ENCODE results near the gene AGXT.

The AGXT gene

DNA sequence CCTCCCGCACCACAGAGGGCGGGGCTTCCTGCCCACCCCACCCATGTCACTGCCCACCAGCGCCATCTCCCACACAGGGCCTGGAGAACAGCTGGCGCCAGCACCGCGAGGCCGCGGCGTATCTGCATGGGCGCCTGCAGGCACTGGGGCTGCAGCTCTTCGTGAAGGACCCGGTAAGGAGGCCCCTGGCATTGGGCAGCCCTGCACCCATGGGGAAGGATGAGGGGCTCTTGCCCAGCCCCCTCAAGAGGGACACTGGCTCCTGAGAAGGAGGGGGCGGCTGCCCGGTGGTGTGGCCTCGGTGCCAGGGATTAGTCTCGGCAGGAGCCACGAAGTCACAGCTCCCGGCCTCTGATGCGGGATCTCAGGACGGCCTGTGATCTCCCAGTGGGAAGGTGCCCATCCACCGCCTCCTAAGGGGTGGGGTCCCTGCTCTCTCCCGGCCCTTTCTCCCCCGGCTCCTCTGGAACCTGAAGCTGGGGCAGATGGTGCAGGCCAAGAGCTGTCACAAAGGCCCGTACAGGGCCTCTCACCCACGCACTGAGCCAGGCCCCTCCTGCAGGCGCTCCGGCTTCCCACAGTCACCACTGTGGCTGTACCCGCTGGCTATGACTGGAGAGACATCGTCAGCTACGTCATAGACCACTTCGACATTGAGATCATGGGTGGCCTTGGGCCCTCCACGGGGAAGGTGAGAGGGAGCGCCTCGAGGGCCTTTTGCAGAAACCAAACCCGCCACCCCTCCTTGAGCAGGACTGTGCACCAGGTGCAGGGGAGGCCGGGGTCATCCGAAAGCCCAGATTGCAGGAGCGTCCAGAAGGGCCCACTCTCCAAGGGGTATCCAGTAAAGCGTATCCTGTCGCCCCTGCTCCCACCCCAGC, 9.1 kb downstream of the AGXT start:
- ATAC-seq: no peak
- TF ChIP-seq ZNF70 (CRISPR knock-in tag; IDR thresholded peaks at IDR 0.05): no peak
- TF ChIP-seq ISL1 (CRISPR knock-in tag; IDR thresholded peaks at IDR 0.05): no peak
- TF ChIP-seq ZFP30 (CRISPR knock-in tag; IDR thresholded peaks at IDR 0.05): no peak
- no peak for TF ChIP-seq TSHZ2 (CRISPR knock-in tag; IDR thresholded peaks at IDR 0.05)
- no peak for TF ChIP-seq ARNTL (CRISPR knock-in tag; IDR thresholded peaks at IDR 0.05; ENCODE audit: borderline replicate concordance, low read depth)
- TF ChIP-seq RARB (CRISPR knock-in tag; IDR thresholded peaks at IDR 0.05): no peak
- no peak for TF ChIP-seq TOX (CRISPR knock-in tag; IDR thresholded peaks at IDR 0.05; ENCODE audit: borderline replicate concordance)
- no peak for TF ChIP-seq PPARA (CRISPR knock-in tag; IDR thresholded peaks at IDR 0.05; ENCODE audit: borderline replicate concordance)
- no peak for TF ChIP-seq ZC3H10 (CRISPR knock-in tag; IDR thresholded peaks at IDR 0.05)
- TF ChIP-seq, protein P1, sequence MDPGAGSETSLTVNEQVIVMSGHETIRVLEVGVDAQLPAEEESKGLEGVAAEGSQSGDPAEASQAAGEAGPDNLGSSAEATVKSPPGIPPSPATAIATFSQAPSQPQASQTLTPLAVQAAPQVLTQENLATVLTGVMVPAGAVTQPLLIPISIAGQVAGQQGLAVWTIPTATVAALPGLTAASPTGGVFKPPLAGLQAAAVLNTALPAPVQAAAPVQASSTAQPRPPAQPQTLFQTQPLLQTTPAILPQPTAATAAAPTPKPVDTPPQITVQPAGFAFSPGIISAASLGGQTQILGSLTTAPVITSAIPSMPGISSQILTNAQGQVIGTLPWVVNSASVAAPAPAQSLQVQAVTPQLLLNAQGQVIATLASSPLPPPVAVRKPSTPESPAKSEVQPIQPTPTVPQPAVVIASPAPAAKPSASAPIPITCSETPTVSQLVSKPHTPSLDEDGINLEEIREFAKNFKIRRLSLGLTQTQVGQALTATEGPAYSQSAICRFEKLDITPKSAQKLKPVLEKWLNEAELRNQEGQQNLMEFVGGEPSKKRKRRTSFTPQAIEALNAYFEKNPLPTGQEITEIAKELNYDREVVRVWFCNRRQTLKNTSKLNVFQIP (CRISPR knock-in tag; IDR thresholded peaks at IDR 0.05; ENCODE audit: borderline replicate concordance, low read depth): no peak
- no peak for TF ChIP-seq TCF4 (CRISPR knock-in tag; IDR thresholded peaks at IDR 0.05; ENCODE audit: borderline replicate concordance)
- TF ChIP-seq, protein P2, sequence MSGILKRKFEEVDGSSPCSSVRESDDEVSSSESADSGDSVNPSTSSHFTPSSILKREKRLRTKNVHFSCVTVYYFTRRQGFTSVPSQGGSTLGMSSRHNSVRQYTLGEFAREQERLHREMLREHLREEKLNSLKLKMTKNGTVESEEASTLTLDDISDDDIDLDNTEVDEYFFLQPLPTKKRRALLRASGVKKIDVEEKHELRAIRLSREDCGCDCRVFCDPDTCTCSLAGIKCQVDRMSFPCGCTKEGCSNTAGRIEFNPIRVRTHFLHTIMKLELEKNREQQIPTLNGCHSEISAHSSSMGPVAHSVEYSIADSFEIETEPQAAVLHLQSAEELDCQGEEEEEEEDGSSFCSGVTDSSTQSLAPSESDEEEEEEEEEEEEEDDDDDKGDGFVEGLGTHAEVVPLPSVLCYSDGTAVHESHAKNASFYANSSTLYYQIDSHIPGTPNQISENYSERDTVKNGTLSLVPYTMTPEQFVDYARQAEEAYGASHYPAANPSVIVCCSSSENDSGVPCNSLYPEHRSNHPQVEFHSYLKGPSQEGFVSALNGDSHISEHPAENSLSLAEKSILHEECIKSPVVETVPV (CRISPR knock-in tag; IDR thresholded peaks at IDR 0.05): no peak
- TF ChIP-seq PATZ1 (CRISPR knock-in tag; IDR thresholded peaks at IDR 0.05; ENCODE audit: borderline replicate concordance): no peak
- TF ChIP-seq CSDC2 (CRISPR knock-in tag; IDR thresholded peaks at IDR 0.05): no peak

- no peak for TF ChIP-seq PPARA (CRISPR knock-in tag; IDR thresholded peaks at IDR 0.05; ENCODE audit: borderline replicate concordance)
- no peak for TF ChIP-seq OSR1 (CRISPR knock-in tag; IDR thresholded peaks at IDR 0.05)
- TF ChIP-seq, protein P3, sequence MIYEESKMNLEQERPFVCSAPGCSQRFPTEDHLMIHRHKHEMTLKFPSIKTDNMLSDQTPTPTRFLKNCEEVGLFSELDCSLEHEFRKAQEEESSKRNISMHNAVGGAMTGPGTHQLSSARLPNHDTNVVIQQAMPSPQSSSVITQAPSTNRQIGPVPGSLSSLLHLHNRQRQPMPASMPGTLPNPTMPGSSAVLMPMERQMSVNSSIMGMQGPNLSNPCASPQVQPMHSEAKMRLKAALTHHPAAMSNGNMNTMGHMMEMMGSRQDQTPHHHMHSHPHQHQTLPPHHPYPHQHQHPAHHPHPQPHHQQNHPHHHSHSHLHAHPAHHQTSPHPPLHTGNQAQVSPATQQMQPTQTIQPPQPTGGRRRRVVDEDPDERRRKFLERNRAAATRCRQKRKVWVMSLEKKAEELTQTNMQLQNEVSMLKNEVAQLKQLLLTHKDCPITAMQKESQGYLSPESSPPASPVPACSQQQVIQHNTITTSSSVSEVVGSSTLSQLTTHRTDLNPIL (CRISPR knock-in tag; IDR thresholded peaks at IDR 0.05; ENCODE audit: low read depth): no peak
- TF ChIP-seq, protein P2 (CRISPR knock-in tag; IDR thresholded peaks at IDR 0.05): no peak
- no peak for TF ChIP-seq TCF4 (CRISPR knock-in tag; IDR thresholded peaks at IDR 0.05; ENCODE audit: borderline replicate concordance)
- ATAC-seq: no peak
Measured at GRCh38 chr2:240878341-240878936, 9.8 kb downstream of the AGXT start.

DNA sequence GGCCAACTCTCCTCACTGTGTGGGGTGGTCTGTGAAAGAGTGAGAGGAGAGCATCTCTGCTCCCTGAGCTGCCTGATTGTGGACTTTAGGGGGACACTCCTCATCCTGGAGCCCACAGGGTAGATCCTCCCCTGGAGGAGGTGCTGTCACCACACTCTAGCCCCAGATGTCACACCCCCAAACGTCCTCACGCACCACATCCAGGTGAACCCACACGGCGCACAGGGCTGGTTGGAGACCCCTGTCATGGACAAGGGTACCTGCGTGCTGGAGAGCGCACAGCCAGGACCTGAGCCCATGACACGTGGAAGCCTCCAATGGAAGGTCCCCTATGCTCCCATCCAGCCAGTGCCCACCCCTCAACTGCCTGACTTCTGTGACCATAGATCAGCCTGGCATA, 10.5 kb downstream of the AGXT start:
- ATAC-seq: no peak
- TF ChIP-seq ZFP30 (CRISPR knock-in tag; IDR thresholded peaks at IDR 0.05) (no peak), RARB (CRISPR knock-in tag; IDR thresholded peaks at IDR 0.05) (no peak), ZC3H10 (CRISPR knock-in tag; IDR thresholded peaks at IDR 0.05) (no peak), ZNF565 (CRISPR knock-in tag; conservative IDR thresholded peaks at IDR 0.05; ENCODE audit: low read depth) (no peak), TSHZ2 (CRISPR knock-in tag; IDR thresholded peaks at IDR 0.05) (no peak), TOX (CRISPR knock-in tag; IDR thresholded peaks at IDR 0.05; ENCODE audit: borderline replicate concordance) (no peak), ISL1 (CRISPR knock-in tag; IDR thresholded peaks at IDR 0.05) (no peak), SNAI2 (CRISPR knock-in tag; IDR thresholded peaks at IDR 0.05) (no peak), OSR1 (CRISPR knock-in tag; IDR thresholded peaks at IDR 0.05) (no peak), ESRRG (CRISPR knock-in tag; IDR thresholded peaks at IDR 0.05) (no peak), CSDC2 (CRISPR knock-in tag; IDR thresholded peaks at IDR 0.05) (no peak)
